Measurements from ENCODE around the gene TAS1R2. TPM values are rescaled to one million over a fixed set of nuclear protein-coding genes. Genes with fewer than 3 reads are reported as not detected.

Gene TAS1R2
- total and polyA plus RNA-seq, 2 of the 8 experiments (the other 6 are each of a cell fraction or from before 2014, with no cell fraction given), result not detected

- H2BK12ac ChIP-seq (ENCODE audit: low read depth, low read length), result no peak overlapping the region
- no peaks in the 10 kb centered on the region for H3K36me3 ChIP-seq (ENCODE audit: control insufficient read depth in 2 of 4, insufficient read depth in 4 of 4, low read length in 3 of 4)
- no peak overlapping the region for H4K5ac ChIP-seq (ENCODE audit: insufficient read length, low read depth, low read length)
- H3K56ac ChIP-seq (replicated peaks; ENCODE audit: insufficient read length, low read depth, low read length), result no peak overlapping the region
- H2BK5ac ChIP-seq (ENCODE audit: low read depth, low read length), result no peak overlapping the region
- H2BK120ac ChIP-seq (replicated peaks; ENCODE audit: low read depth, low read length), result no peak overlapping the region
- H3K4me2 ChIP-seq (ENCODE audit: insufficient read depth in 1 of 2, low read depth in 2 of 2, low read length in 2 of 2), result no peak overlapping the region
- H4K8ac ChIP-seq (ENCODE audit: extremely low read depth, insufficient read depth, low read length), result no peak overlapping the region; the same call in 1 of the 2 replicates
- no peaks in the 10 kb centered on the region for H3K79me2 ChIP-seq (ENCODE audit: control insufficient read depth in 1 of 2, insufficient read depth in 2 of 2, low read length in 2 of 2)
- no peak overlapping the region for H2BK15ac ChIP-seq (ENCODE audit: low read length)
- peaks cover 0 to 4% (median under 1%) of the 10 kb centered on the region in 4 experiments; a peak in 2 of 7 replicates for H3K27me3 ChIP-seq (replicated peaks in 1 of 4; ENCODE audit: control insufficient read depth in 3 of 4, extremely low read depth in 1 of 4, insufficient read depth in 3 of 4, low read length in 3 of 4)
- H4K20me1 ChIP-seq (replicated peaks in 1 of 2; ENCODE audit: control insufficient read depth in 1 of 2, insufficient read depth in 2 of 2, low read length in 2 of 2), result peaks cover 0 to 2% of the 10 kb centered on the region in 2 experiments
- H4K91ac ChIP-seq (replicated peaks; ENCODE audit: insufficient read length, low read length), result no peak overlapping the region
- no peaks in the 10 kb centered on the region for H3K79me1 ChIP-seq (ENCODE audit: low read depth, low read length)
- WGBS, 2 experiments (ENCODE audit: extremely low coverage in 1 of 2, insufficient coverage in 1 of 2, insufficient read length in 1 of 2, insufficient replicate concordance in 2 of 2, low coverage in 1 of 2, low lambda C conversion rate in 2 of 2, missing lambda C conversion rate in 1 of 2), result 78% methylated on average over 8 of the region's 8 CpGs; no CpG with 5 or more reads in 1 of the 2 experiments
- H3K4me3 ChIP-seq (ENCODE audit: extremely low read depth in 1 of 4, insufficient read depth in 2 of 4, low read depth in 3 of 4, low read length in 4 of 4), result no peak overlapping the region
- no peak overlapping the region for H3K18ac ChIP-seq (ENCODE audit: extremely low read depth, low read length)
- H3K4ac ChIP-seq (replicated peaks; ENCODE audit: insufficient read length, low read depth, low read length), result no peak overlapping the region
- no peak overlapping the region for H2BK20ac ChIP-seq (ENCODE audit: low read length)
- TF ChIP-seq CHD2 (IDR thresholded peaks at IDR 0.05; ENCODE audit: low read length), result no peak
- no peak overlapping the region for H3K23ac ChIP-seq (ENCODE audit: insufficient read length)
- no peak overlapping the region for H2AFZ ChIP-seq (ENCODE audit: low read length)
- H3K14ac ChIP-seq (ENCODE audit: insufficient read length), result no peak overlapping the region
- H3K9ac ChIP-seq (replicated peaks in 1 of 4; ENCODE audit: extremely low read depth in 1 of 4, low read depth in 3 of 4, low read length in 3 of 4), result no peak overlapping the region
- DNase-seq (ENCODE audit: low read depth in 1 of 2, low spot score in 2 of 2) (no peak), FAIRE-seq (no peak)
- H3K23me2 ChIP-seq (ENCODE audit: low read depth, low read length), result no peaks in the 10 kb centered on the region
- POLR2A ChIA-PET (ENCODE audit: partially characterized antibody), result no interaction called here
- H3K9me3 ChIP-seq (ENCODE audit: insufficient read depth in 2 of 2, low read depth in 1 of 2, low read length in 1 of 2), result no peaks in the 10 kb centered on the region
- H2AK5ac ChIP-seq (ENCODE audit: low read depth, low read length), result no peak overlapping the region
- H3K4me1 ChIP-seq (replicated peaks in 1 of 4; ENCODE audit: control insufficient read depth in 3 of 4, insufficient read depth in 4 of 4, low read length in 3 of 4), result peaks cover 0 to 3% (median 1%) of the 10 kb centered on the region in 4 experiments; a peak in 2 of 7 replicates
- no peak overlapping the region for H3K27ac ChIP-seq (ENCODE audit: low read depth, low read length)
- CTCF ChIA-PET (ENCODE audit: partially characterized antibody), result interaction anchor here (1.0 to 1.5 kb wide), 4 partner anchors 9 to 896 kb away, joined by 3 to 6 read pairs (median 3); no protein-coding TSS in a partner anchor
Observed at GRCh38 chr1:18808550-18808949, 50.9 kb downstream of the TAS1R2 start.
